ENCODE results near the gene CERS5.

The CERS5 gene

GRCh38 chr12:50187084-50187900 lies 20.1 kb upstream of the CERS5 start:
- no peak overlapping the region for H3K27ac ChIP-seq
- TF ChIP-seq CTCF (IDR thresholded peaks at IDR 0.05) = no peak
- H3K27me3 ChIP-seq (ENCODE audit: control insufficient read depth, insufficient read depth, low read length) = no peaks in the 10 kb centered on the region
- no peaks in the 10 kb centered on the region for H3K36me3 ChIP-seq (ENCODE audit: control insufficient read depth, insufficient read depth, low read length)
- no peak overlapping the region for H2AFZ ChIP-seq
- no peak overlapping the region for H3K4me2 ChIP-seq (ENCODE audit: low read length)
- no peak overlapping the region for H3K9ac ChIP-seq
- H3K4me1 ChIP-seq = peaks cover 9% of the 10 kb centered on the region
- no peaks in the 10 kb centered on the region for H3K79me2 ChIP-seq
- H3K4me3 ChIP-seq (ENCODE audit: low read depth, low read length) = no peak overlapping the region
- no peaks in the 10 kb centered on the region for H3K9me3 ChIP-seq (ENCODE audit: control insufficient read depth, low read length)

- no peak overlapping the region for H3K27ac ChIP-seq
- no peak overlapping the region for H3K9ac ChIP-seq
- TF ChIP-seq CTCF (IDR thresholded peaks at IDR 0.05) = no peak
- no peaks in the 10 kb centered on the region for H3K9me3 ChIP-seq (ENCODE audit: control insufficient read depth, low read length)
- no peak overlapping the region for H3K4me3 ChIP-seq (ENCODE audit: low read depth, low read length)
- H3K36me3 ChIP-seq (ENCODE audit: control insufficient read depth, insufficient read depth, low read length) = no peaks in the 10 kb centered on the region
- no peaks in the 10 kb centered on the region for H3K27me3 ChIP-seq (ENCODE audit: control insufficient read depth, insufficient read depth, low read length)
- H3K4me2 ChIP-seq (ENCODE audit: low read length) = no peak overlapping the region
- H3K4me1 ChIP-seq = peaks cover 9% of the 10 kb centered on the region
- H3K79me2 ChIP-seq = no peaks in the 10 kb centered on the region
- no peak overlapping the region for H2AFZ ChIP-seq
Measured at GRCh38 chr12:50186681-50187080, 19.5 kb upstream of the CERS5 start.

GRCh38 chr12:50185970-50186663 lies 18.9 kb upstream of the CERS5 start:
- no peak overlapping the region for H3K9ac ChIP-seq
- H3K27ac ChIP-seq = no peak overlapping the region
- no peaks in the 10 kb centered on the region for H3K79me2 ChIP-seq
- no peak for TF ChIP-seq CTCF (IDR thresholded peaks at IDR 0.05)
- H2AFZ ChIP-seq = no peak overlapping the region
- H3K4me2 ChIP-seq (ENCODE audit: low read length) = no peak overlapping the region
- peaks cover 9% of the 10 kb centered on the region for H3K4me1 ChIP-seq
- H3K27me3 ChIP-seq (ENCODE audit: control insufficient read depth, insufficient read depth, low read length) = no peaks in the 10 kb centered on the region
- no peak overlapping the region for H3K4me3 ChIP-seq (ENCODE audit: low read depth, low read length)
- no peaks in the 10 kb centered on the region for H3K9me3 ChIP-seq (ENCODE audit: control insufficient read depth, low read length)
- no peaks in the 10 kb centered on the region for H3K36me3 ChIP-seq (ENCODE audit: control insufficient read depth, insufficient read depth, low read length)

- Histone ChIP-seq H2AFZ (no peak overlapping the region), H3K4me2 (ENCODE audit: low read length) (no peak overlapping the region), H3K79me2 (no peaks in the 10 kb centered on the region), H3K27ac (no peak overlapping the region), H3K4me3 (ENCODE audit: low read depth, low read length) (no peak overlapping the region), H3K36me3 (ENCODE audit: control insufficient read depth, insufficient read depth, low read length) (no peaks in the 10 kb centered on the region), H3K4me1 (peaks cover 9% of the 10 kb centered on the region), H3K9me3 (ENCODE audit: control insufficient read depth, low read length) (no peaks in the 10 kb centered on the region), H3K27me3 (ENCODE audit: control insufficient read depth, insufficient read depth, low read length) (no peaks in the 10 kb centered on the region), H3K9ac (no peak overlapping the region)
- TF ChIP-seq CTCF (IDR thresholded peaks at IDR 0.05) = no peak
Measured at GRCh38 chr12:50185301-50185895, 18.2 kb upstream of the CERS5 start.
